HG03520 (cell line): ENCODE results near the gene LMTK3.

Experiments used
- ATAC-seq: cut with Tn5 transposase; IDR thresholded peaks from one replicate; pipeline ENCODE4 v1.9.1; 2021; ENCODE audit warnings: mild to moderate bottlenecking, moderate library complexity; ENCODE audit not compliant: unreplicated experiment

Gene LMTK3, protein sequence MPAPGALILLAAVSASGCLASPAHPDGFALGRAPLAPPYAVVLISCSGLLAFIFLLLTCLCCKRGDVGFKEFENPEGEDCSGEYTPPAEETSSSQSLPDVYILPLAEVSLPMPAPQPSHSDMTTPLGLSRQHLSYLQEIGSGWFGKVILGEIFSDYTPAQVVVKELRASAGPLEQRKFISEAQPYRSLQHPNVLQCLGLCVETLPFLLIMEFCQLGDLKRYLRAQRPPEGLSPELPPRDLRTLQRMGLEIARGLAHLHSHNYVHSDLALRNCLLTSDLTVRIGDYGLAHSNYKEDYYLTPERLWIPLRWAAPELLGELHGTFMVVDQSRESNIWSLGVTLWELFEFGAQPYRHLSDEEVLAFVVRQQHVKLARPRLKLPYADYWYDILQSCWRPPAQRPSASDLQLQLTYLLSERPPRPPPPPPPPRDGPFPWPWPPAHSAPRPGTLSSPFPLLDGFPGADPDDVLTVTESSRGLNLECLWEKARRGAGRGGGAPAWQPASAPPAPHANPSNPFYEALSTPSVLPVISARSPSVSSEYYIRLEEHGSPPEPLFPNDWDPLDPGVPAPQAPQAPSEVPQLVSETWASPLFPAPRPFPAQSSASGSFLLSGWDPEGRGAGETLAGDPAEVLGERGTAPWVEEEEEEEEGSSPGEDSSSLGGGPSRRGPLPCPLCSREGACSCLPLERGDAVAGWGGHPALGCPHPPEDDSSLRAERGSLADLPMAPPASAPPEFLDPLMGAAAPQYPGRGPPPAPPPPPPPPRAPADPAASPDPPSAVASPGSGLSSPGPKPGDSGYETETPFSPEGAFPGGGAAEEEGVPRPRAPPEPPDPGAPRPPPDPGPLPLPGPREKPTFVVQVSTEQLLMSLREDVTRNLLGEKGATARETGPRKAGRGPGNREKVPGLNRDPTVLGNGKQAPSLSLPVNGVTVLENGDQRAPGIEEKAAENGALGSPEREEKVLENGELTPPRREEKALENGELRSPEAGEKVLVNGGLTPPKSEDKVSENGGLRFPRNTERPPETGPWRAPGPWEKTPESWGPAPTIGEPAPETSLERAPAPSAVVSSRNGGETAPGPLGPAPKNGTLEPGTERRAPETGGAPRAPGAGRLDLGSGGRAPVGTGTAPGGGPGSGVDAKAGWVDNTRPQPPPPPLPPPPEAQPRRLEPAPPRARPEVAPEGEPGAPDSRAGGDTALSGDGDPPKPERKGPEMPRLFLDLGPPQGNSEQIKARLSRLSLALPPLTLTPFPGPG (N-terminal part only)

DNA sequence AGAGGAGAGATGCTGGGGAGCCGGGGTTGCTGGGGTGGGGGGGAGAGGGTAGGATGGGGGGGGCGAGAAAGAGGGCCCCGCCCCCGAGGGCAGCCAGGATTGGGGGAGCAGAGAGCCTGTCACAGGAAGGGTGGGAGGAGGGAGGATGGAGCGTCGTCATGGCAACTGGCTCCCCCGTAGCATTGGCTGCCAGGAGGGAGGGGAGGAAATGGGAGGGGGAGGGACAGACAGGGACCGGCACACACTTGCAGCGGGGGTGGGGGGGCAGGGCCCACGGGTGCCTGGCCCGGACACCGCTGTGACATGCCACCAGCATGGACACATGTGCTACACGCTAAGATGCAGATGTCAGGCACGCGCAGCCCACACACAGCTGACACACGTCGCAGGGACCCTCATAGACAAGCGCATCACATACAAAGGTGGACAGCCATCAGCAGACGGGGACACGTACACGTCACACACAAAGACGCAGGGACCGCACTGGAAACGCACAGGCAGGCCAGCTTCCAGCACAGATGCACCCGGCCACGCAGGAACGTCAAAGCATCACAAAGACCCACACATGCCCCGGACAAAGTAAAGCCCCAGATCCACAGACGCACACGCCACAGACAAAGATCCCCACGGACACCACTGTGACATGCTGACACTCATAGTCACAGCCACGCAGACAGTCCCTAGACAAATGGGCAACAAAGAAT lies at the start of gene LMTK3:
Gene LMTK3 (minus strand): TSS at position 36 of the 704 bp plus-strand sequence. CDS start 259 bp downstream, outside the sequence.
- ATAC-seq: no peak

DNA sequence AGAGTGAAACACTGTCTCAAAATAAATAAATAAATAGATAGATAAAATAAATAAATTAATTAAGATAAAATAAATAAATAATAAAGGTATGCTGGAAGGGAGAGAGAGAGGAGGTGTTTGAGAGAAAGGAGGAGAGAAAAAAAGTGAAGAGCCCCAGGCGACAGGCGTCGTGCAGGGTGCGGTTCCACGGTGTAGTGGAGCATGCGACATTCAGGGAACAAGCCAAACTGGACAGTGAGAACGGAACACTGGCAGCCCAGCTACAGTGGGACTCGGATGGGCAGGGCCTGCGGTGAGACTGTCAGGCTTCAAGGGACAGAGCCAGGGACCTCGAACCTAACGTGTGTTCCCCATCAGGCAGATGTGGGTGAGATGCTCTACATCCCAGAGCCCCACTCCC lies 49.8 kb upstream of the LMTK3 start:
- ATAC-seq: no peak

DNA sequence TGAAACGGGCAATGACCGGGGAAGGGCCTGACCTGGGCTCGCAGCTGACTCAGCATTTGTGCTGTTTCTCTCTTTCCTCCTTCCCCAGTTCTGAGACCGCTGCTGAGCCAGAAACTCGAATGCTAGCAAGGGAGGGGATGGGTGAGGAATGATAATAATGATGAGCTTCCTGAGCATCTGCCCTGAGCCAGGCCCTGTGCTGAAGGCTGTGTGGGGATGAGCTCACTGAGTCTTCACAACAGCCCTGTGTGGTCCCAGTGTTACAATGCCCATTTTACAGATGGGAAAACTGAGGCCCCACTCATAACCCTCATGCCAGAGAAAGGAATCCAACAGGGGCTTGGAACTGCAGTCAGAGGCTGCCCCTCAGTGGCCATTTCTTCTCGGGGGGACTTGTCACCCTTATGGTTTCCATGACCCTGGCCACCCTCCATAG lies 48.5 kb upstream of the LMTK3 start:
- no peak for ATAC-seq

DNA sequence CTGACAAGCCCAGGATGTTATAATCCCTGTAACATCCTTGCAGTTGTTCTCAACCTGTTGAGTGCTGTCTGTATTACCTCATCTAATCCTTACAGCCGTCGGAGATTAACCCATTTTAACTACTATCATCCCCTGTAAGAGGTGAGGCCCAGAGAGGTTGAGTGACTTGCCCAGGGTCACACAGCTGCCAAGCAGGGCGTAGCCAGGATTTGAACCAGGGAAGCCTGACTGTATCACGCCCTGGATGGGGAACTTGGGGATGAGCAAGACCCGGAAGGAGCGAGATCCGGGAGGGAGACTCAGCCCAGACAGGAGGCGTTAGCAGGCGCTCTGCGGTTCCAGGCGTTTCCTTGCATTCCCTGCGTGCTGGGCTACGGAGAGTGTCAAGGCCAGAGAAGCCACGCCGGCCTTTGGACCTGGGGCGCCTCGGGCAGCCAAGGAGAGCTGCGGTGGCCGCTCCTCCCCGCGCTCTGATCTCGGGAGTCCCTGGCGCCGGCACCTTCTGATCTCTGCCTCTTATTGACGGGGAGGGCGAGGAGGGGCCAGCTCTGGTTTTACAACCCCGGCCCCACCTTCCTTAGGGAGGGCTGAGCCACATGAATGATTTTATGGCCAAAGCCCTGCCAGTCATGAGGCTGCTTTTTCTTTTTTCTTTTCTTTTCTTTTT lies 46.5 kb upstream of the LMTK3 start:
- no peak for ATAC-seq

DNA sequence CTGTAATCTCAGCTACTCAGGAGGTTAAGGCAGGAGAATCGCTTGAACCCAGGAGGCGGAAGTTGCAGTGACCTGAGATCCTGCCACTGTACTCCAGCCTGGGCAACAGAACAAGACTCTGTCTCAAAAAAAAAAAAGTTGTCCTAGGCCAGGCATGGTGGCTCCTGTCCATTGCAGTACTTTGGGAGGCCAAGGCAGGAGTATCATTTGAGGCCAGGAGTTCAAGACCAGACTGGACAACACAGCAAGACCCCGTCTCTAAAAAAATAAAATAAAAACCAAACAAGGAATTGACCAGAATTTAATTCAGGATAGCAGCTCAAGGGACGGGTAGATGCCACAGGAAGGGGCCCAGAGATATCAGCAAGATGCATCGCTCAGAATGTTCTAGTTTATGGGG lies 45.2 kb upstream of the LMTK3 start:
- no peak for ATAC-seq

DNA sequence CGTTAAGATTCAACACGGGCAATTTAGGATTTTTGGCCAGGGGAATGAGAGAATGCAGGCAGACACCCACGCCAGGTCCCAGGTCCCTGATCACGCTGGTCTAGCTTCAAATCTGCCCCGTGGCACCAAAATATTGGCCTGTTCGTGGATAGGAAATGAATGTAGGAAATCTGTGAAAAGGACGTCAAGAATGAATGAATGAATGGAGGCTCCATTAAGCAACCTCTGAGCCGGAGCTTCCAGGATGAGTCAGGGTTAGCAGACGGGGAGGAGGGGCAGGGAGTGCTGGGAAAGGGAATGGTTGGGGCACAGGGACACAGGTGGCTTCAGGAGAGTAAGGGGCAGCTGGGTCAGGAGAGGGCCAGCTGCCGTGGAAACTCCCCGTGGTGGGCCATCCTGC lies 44.5 kb upstream of the LMTK3 start:
- no peak for ATAC-seq

DNA sequence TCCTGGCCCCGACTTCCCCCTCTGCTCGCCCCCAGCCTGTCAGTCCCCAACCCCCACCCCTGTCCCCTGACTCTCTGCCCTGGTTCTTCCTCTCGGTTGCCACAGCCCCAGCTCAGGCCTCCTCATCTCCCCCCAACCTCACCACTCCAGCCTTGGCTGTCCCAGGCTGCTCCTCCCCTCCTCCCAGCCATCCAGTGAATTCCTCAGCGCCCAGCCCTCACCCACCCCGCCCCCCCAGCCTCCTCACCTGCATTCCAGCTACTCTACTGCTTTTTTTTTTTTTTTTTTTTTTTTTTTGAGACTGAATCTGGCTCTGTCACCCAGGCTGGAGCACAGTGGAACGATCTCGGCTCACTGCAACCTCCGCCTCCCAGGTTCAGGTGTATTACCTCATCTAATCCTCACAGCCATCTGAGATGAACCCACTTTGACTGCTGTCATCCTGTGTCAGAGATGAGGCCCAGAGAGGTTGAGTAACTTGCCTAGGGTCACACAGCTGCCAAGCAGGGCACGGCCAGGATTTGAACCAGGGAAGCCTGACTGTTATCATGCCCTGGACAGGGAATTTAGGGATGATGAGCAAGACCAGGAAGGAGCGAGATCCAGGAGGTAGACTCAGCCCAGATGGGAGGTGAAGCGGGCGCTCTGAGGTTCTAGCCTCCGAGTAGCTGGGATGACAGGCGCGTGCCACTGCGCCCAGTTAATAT lies 42.9 kb upstream of the LMTK3 start:
- no peak for ATAC-seq

DNA sequence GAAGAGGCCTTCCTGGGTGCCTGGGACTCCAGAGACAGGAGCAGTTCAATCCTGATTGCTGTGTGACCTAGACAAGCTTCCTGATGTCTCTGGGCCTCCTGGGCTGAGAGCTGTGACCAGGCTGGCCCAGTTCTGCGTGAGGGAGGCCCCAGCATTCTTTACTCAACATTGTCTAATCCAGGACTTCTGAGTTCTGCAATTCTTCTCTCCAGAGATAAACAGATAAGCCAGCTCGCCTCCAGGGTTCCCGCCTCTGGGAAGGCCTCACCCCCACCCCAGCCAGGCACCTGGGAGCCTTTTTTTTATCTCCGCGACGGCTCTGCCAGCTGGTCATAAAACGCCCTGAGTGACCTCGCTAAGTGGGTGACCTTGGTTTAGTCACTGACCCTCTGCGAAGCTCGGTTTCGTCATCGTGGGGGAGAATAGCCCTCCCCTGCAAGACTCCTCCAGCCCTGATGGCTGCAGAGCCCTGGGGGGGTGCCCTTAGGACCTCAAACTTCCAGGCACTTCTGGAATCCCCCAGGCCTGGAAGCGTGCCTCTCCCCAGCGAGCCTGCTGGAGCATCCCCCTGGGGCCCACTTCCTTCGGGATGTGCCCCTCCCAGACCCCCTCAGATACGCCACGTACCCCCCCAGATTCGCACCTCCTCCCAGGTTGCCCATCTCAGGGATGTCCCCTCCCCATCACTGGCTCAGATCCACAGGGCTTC lies 42.2 kb upstream of the LMTK3 start:
- ATAC-seq: no peak

DNA sequence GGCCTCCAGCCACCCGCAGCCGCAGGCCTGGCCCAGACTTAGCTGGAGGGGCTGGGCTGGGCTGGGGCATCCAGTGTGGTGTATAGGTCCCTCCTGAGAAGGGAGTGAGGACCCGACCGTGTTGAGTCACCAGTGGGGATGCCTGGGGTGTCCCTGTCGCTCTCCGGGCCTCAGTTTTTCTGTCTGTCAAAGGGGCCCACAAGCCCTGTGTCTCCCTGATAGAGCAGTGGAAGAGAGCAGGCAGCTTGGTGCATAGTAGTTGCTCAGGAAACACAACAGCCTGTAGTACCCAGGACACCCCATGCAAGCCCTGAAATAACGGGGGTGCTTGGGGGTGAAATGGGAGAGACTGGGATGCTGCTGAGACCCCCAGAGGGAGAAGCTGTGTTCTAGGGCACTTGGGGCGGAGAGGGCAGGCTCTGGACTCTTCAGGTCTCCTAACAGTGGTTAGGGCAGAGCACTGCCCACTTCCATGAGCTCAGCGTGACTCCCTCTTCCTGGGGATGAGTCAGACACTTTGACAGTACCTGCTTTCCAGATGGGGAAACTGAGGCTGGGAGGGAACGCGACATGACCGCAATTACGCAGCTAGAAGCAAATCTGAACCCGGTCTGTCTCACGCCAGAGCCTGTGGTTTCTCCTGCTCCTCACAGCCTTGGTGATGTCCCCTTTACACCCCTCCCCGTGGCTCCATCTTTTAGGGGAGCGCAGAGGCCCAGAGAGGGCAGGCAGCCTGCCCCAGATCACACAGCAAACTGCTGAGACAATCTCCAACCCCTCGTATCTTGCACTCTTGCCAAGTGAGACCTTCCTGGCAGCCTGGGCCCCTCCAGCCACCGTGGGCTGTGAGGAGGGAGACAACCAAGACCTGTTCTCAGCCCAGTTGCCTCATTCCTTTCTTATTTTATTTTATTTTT lies 41.0 kb upstream of the LMTK3 start:
- no peak for ATAC-seq

DNA sequence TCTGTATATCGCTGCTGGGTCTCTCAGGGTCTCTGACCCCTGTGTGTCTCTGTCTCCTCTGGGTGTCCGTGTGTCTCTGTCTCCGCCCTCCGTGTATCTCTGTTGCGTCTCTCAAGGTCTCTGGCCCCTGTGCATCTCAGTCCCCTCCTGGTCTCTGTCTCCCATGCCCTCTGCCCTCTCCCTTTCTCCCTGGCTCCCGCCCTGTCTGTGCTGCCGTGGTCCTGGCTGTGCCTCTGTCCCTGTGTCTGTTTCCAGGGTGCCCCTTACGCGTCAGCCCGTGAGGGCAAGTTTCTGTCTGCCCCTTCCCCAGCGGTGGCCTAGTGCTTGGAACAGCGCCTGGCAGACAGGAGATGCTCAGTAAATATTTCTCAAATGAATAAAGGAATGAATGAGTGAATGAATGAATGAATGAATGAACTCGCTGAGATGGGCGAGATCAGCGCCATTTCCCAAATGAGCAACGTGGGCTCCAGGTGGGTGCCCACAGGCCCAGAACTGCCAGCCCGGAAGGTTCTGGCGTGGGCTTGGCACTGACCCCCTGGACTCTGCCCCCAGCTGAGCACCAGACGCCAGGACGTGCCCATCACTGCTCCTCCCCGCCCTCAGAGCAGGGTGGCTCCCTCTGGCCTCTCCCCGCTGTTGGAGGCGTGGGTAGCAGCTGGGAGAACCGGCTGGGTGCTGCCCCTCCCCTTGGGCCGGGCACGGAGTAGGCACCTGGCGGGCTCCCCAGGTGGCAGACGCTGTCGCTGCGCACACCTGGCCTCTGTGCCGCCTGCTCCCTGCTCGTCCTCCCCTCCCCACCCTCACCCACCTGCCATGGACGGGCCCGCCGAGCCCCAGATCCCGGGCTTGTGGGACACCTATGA lies 40.0 kb upstream of the LMTK3 start, which contains the start of gene SULT2B1:
Gene SULT2B1 (plus strand): TSS at position 736 of the 866 bp plus-strand sequence. CDS start 81 bp downstream, at position 817.
- ATAC-seq: no peak

DNA sequence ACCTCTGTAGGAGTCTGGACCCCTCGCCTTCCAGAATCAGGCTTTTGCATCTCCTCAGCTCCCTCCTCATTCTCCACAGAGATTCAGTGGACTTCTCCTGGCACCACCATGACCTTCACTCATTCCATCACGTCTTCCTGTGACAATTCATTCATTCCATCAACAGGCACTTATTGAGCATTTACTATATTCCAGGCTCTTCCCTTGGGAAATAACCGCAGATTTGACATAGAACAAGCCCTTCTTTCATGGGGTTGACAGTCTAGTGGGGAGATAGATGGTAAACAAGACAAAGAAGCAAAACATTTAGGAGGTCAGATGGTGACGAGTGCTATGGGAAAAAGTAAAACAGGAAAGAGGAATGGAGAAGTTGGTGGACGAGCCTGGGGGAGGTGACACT lies 37.7 kb upstream of the LMTK3 start:
- ATAC-seq: no peak

DNA sequence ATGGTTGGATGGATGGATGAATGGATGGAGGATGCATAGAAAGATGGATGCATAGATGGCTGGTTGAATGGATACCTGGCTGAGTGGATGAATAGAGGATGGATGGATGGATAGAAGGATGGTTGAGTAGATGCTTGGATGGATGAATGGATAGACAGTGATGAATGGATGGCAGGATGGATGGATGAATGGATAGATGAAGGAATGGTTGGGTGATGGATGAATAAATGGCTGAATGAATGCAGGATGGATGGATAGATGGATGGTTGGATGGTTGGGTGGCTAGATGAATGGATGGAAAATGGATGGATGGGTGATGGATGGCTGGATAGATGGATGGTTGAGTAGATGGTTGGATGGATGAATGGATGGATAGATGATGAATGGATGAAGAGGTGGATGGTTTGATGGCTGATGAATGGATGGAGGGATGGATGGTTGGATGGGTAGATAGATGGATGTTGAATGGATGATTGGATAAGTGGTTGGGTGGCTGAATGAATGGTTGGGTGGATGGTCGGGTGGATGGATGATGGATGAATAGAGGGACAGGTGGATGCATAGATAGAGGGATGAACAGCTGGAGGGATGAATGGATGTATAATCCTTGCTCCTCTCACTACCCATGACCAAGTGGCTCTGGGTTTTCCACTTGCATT lies 36.7 kb upstream of the LMTK3 start:
- no peak for ATAC-seq

DNA sequence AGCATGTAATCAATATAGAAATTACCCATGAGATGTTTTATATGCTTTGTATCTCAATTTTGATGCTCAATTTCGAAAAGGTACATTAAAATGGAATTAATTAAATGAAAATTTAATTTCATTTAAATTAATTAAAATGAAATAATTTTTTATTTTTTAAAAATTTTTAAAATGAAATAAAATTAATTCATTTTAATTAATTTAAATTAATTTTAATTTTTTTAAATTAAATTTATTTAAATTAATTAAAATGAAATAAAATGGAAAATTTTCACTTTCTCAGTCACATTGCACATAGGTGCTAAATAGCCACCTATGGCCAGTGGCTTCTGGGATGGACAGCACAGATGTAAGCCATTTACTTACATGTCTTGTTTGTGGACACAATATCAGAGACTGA lies 36.1 kb upstream of the LMTK3 start:
- no peak for ATAC-seq

DNA sequence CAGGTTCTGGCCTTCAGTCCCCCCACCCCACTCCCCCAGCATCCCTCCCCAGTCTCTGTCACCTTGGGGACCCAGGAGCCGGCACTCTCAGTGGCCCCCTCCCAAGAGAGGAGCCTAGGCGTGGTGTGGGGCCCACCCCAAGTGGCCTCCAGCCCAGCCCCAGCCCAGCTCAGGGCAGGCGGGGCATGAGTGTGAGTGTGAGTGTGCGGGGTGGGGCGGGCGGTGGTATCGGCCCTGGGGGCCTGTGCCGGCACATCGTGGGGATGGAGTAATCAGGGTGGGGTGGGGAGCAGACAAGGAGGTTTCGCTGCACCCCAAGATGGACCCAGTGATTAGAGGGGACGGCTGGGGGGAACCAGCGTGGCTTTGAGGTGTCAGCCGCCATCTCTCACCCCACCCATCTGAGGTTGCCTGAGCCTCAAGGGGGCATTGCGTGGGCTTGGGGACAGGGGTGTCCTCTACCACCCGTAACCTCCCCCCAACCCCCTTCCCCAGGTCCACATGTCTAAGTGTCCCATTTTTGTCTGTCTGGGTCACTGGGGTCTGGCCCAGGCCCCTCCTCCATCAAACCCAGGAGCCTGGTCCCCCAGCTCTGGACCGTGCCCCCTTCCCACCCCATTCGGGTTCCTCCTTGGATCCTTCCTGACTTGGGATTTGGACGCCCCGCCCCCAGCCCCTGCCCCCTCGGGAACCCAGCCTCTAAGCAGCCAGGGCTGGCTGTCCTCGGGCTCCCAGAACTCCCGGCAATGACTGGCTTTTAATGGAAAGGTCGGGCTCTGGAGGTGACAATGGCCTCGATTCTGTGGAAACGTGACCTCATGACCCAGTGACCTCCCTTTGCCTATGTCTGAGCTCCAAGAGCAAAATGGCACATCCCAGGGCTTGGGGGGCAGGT lies 33.5 kb upstream of the LMTK3 start:
- ATAC-seq: no peak

DNA sequence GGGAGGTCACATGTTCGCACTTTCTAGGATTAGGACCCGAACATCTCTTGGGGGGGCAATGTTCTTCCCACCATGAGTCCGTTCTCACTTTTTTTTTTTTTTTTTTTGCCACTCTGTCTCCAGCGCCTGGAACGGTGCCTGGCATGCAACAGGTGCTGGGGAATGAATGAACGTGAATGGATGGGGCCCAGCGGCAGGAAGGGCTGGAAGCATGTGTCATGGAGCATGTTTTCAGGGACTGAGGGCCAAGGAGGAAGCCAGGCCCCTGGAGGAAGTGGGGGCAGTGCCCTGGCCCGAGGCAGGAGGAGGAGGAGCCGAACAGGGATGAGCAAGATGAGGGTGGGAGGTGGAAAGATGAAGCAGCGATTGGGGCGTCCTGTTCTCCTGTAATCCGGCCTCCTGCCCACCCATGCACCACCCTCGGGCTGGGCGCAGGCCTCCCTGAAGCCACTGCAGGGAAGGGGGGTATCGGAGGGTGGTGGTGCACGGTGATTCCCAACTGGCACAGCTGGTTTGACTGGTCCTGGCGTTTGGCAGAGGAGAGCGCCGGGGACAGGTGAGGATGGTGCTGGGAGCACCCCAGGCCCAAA lies 31.6 kb upstream of the LMTK3 start:
- no peak for ATAC-seq
